ENCODE data around the gene SRRT.

- no peak for TF ChIP-seq CTCF (IDR thresholded peaks at IDR 0.05)
- TF ChIP-seq POLR2A (IDR thresholded peaks at IDR 0.05): no peak
Measured at GRCh38 chr7:100902638-100903037, 27.7 kb downstream of the SRRT start.
